Neural cell (in vitro differentiated cells): Measurements from ENCODE around the gene C16orf90.

Source experiments
- EP300 ChIP-seq: fragments of 450-650 bp; conservative IDR thresholded peaks from 2 replicates; pipeline ENCODE4 v1.6.1; 2014; ENCODE audit warnings: antibody characterized with exemption, mild to moderate bottlenecking, moderate library complexity; ENCODE audit not compliant: poor library complexity, severe bottlenecking
- EZH2 ChIP-seq: fragments of 200-600, 300-800 bp; shearing (Covaris generic), sonication (generic); IDR thresholded peaks from 2 replicates; pipeline ENCODE4 v1.6.1; 2014; ENCODE audit warnings: antibody characterized with exemption, low read length, borderline replicate concordance, mild to moderate bottlenecking; ENCODE audit not compliant: insufficient read depth, poor library complexity, severe bottlenecking
- POLR2AphosphoS5 ChIP-seq: IDR thresholded peaks from 2 replicates; pipeline ENCODE4 v1.6.1; 2012
- RAD21 ChIP-seq: fragments of 450-650 bp; conservative IDR thresholded peaks from 2 replicates; pipeline ENCODE4 v1.6.1; 2014; ENCODE audit warnings: antibody characterized with exemption, mild to moderate bottlenecking, moderate library complexity
- SMC3 ChIP-seq: fragments of 450-650 bp; conservative IDR thresholded peaks from 2 replicates; pipeline ENCODE4 v1.6.1; 2014; ENCODE audit warnings: antibody characterized with exemption, mild to moderate bottlenecking, moderate library complexity; ENCODE audit not compliant: poor library complexity
- TF ChIP-seq, protein P1 (sequence below): fragments of 450-650 bp; IDR thresholded peaks from 2 replicates; pipeline ENCODE4 v1.5.1; 2014; ENCODE audit warnings: antibody characterized with exemption, mild to moderate bottlenecking, moderate library complexity; ENCODE audit not compliant: poor library complexity, severe bottlenecking
- TF ChIP-seq, protein P2 (sequence below): IDR thresholded peaks from 2 replicates; pipeline ENCODE4 v1.6.1; 2012; ENCODE audit warnings: borderline replicate concordance

DNA sequence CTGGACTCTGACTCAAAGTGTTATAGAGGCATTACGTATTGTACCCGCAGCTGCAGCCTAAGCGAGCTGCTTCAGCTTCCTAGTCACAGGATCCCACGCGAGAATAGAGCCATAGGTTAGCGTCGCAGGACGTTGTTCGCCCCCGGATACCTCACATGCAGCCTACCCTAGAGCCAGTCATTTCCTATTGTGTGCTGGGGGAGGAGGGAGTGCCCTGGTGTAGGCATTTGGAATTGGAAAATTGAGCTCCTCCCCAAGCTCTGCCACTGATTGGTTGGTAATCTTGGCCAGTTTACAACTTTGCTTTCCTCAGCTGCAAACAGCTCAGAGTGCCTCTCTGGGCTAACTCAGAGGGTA lies 51.3 kb downstream of the C16orf90 start:
- no peak for TF ChIP-seq POLR2AphosphoS5
- TF ChIP-seq, protein P1, sequence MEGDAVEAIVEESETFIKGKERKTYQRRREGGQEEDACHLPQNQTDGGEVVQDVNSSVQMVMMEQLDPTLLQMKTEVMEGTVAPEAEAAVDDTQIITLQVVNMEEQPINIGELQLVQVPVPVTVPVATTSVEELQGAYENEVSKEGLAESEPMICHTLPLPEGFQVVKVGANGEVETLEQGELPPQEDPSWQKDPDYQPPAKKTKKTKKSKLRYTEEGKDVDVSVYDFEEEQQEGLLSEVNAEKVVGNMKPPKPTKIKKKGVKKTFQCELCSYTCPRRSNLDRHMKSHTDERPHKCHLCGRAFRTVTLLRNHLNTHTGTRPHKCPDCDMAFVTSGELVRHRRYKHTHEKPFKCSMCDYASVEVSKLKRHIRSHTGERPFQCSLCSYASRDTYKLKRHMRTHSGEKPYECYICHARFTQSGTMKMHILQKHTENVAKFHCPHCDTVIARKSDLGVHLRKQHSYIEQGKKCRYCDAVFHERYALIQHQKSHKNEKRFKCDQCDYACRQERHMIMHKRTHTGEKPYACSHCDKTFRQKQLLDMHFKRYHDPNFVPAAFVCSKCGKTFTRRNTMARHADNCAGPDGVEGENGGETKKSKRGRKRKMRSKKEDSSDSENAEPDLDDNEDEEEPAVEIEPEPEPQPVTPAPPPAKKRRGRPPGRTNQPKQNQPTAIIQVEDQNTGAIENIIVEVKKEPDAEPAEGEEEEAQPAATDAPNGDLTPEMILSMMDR: no peak
- no peak for TF ChIP-seq EP300
- TF ChIP-seq EZH2: no peak
- TF ChIP-seq, protein P2, sequence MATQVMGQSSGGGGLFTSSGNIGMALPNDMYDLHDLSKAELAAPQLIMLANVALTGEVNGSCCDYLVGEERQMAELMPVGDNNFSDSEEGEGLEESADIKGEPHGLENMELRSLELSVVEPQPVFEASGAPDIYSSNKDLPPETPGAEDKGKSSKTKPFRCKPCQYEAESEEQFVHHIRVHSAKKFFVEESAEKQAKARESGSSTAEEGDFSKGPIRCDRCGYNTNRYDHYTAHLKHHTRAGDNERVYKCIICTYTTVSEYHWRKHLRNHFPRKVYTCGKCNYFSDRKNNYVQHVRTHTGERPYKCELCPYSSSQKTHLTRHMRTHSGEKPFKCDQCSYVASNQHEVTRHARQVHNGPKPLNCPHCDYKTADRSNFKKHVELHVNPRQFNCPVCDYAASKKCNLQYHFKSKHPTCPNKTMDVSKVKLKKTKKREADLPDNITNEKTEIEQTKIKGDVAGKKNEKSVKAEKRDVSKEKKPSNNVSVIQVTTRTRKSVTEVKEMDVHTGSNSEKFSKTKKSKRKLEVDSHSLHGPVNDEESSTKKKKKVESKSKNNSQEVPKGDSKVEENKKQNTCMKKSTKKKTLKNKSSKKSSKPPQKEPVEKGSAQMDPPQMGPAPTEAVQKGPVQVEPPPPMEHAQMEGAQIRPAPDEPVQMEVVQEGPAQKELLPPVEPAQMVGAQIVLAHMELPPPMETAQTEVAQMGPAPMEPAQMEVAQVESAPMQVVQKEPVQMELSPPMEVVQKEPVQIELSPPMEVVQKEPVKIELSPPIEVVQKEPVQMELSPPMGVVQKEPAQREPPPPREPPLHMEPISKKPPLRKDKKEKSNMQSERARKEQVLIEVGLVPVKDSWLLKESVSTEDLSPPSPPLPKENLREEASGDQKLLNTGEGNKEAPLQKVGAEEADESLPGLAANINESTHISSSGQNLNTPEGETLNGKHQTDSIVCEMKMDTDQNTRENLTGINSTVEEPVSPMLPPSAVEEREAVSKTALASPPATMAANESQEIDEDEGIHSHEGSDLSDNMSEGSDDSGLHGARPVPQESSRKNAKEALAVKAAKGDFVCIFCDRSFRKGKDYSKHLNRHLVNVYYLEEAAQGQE: no peak
- no peak for TF ChIP-seq SMC3
- TF ChIP-seq RAD21: no peak
